GM10266 (cell line): ENCODE measurements around the gene LRIT1.

Source experiments
- DNase-seq: peaks from one replicate; pipeline ENCODE4 v3.0.0; 2012; ENCODE audit errors: extremely low spot score
- TF ChIP-seq, protein P1 (sequence below): IDR thresholded peaks from 2 replicates; pipeline ENCODE4 v1.5.1; 2012; ENCODE audit warnings: mild to moderate bottlenecking, low read depth; ENCODE audit not compliant: control insufficient read depth, insufficient read depth; ENCODE audit errors: missing control alignments

LRIT1 gene

DNA sequence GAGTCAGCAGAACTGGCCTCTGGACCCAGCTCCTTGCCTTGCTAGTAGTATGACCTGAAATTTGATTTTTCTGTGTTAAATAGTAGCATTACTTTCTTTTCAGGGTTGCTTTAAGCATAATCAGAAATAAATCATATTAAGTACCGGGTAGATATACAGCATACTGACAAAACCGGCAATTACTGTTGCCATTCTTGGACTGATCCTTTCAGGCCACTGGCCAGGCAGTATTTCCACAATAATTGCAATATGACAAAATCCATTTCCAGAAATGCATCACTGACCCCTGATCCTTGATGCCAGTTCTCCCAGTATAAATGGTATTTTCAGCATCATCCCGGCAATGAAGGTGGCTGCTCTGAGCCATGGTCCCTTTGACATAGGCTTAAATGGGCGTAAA lies 6.9 kb downstream of the LRIT1 start:
- DNase-seq: no peak
- TF ChIP-seq, protein P1, sequence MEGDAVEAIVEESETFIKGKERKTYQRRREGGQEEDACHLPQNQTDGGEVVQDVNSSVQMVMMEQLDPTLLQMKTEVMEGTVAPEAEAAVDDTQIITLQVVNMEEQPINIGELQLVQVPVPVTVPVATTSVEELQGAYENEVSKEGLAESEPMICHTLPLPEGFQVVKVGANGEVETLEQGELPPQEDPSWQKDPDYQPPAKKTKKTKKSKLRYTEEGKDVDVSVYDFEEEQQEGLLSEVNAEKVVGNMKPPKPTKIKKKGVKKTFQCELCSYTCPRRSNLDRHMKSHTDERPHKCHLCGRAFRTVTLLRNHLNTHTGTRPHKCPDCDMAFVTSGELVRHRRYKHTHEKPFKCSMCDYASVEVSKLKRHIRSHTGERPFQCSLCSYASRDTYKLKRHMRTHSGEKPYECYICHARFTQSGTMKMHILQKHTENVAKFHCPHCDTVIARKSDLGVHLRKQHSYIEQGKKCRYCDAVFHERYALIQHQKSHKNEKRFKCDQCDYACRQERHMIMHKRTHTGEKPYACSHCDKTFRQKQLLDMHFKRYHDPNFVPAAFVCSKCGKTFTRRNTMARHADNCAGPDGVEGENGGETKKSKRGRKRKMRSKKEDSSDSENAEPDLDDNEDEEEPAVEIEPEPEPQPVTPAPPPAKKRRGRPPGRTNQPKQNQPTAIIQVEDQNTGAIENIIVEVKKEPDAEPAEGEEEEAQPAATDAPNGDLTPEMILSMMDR: no peak

DNA sequence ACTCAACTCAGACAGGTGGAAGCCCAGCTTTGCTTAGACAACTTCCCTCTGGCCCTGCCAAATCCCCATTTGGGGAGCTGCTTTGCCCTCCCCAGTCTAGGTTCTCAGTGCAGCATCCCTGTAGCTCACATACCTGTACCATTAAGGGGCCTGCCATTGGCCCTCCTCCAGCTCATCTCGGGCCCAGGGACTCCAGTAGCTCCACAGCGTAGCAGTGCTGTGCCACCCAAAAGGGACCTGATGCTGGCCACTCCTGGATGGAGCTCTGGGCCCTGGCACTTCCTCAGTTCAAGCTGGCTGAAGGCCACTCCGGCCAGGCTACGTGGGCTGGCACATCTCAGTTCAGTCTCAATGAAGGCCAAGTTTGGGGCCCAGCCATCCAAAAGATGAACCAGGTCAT lies 7.4 kb downstream of the LRIT1 start:
- DNase-seq: no peak
- TF ChIP-seq, protein P1: no peak

DNA sequence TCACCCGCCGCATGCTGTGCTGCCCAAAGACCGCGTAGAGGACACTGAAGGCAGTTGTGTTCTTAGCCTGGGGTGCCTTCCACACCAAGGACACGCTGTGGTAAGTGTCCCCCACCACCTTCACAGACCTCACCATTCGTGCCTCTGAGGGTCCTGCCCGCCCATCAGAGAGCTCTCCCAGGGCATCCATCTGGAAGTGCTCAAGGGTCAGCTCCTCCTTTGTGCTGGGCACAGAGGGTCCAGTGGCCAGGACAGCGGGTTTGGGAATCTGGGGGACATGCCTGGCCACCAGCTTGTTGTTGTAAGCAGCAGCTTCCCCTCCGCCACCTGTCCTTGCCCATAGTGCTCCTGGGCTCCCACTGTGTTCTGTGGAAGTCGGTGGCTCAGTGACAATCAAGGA lies 9.0 kb downstream of the LRIT1 start:
- TF ChIP-seq, protein P1: no peak
- DNase-seq: no peak

DNA sequence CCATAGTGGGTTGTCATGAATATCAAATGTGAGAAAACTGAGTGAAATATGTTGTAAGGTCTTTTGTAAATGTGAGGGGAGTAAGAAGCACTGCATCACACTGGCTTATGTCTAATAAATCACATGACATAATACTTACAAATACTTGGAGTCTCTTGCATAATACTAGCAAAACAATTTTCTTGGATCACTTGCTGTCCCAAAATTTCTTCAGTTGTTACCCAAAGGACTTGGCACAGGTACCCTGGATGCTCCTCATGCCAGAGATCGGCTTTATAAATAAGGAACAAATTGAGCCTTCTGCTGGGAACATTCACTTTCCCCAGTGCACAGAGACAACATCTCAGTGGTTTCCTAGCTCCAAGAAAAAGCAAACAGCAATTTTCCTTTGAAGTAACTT lies 11.0 kb downstream of the LRIT1 start:
- DNase-seq: no peak
- TF ChIP-seq, protein P1: no peak

DNA sequence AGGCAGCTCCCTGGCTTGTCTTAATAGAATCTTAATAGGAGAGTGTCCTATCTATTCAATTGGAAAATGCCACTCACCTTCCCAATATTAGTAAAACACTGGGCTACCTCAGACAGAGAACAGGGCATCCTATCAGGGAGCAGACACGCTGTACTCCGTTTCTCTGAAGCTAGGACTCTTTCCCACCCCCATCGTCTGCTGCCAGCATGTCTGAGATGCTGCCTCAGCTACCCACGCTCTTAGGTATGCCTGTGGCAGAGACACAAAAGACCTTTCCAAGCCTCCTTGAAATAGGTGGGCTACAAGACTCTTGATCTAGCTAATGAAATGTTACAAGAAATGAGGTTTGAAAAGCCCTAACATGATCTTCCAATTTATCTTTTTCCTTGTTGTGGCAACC lies 13.5 kb downstream of the LRIT1 start:
- no peak for DNase-seq
- TF ChIP-seq, protein P1: no peak

DNA sequence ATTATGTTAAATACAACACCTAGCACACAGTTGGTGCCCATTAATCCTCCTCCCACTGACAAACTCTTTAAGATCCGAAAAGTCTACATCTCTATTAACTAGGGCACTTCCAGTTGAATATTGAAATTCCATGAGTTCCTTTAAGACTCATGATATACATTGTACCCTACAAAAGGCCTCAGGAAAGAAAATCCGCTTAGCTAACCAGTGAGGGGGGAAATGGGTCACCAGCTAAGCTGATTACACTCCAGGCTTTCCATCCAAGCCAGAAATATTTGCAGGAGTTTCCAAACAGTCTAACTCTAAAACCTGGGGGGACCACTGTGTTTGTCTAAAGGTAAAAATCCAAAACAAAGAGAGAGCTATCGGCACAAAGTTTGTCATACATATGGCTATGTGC lies 14.7 kb downstream of the LRIT1 start:
- TF ChIP-seq, protein P1: no peak
- no peak for DNase-seq

DNA sequence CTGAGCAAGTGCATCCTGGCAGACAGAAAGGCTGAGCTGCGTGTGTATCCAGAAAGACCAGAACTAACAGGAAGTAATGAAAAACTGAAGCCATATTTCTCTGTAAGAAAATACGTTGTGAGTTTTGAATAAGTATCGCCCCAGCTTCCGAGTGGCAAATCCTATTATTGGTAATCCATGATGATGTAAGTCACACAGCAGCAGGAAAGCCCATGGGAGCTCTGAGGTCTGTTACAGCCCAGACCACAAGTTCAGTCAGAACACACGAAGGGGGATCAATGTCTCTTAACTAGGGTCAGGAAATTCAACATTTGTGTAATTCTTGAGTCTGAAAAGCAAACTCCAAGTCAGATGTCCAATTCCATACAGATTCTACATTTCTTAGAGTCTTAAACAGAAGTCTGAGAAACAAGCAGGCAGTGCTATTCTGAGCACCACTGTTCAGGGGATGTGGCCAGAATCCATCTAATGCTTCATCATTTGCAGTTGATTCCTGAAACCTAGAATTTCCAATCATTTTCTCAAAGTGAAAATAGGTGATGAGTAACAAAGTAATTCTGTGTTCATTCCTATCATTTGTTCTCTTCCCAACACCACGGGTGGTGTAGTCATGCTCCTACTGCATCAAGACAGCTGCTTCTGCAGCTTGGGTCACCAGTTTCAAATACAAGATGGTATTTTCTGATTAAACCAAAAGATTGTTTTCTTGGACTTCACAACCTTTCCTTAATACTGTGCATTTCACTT lies 15.7 kb downstream of the LRIT1 start, which contains the start of gene LRIT2:
LRIT2 (minus strand) TSS at position 118 of the 747 bp plus-strand sequence; CDS start at position 94, 24 bp downstream.
- TF ChIP-seq, protein P1: no peak
- no peak for DNase-seq
